T-cell (primary cell): Measurements from ENCODE around the gene C5AR1. TPM values are rescaled to one million over a fixed set of nuclear protein-coding genes. Genes with fewer than 3 reads are reported as not detected.
"Not testable (repeated sequence)": the region's sequence is repeated elsewhere in the genome, so short reads cannot be mapped to it uniquely, and the experiment has no call there.

Experiments
- ATAC-seq, 4 experiments: fragments of 200-7000 bp in 3 of 4; fragments of 150-1000 bp in 1 of 4; cut with Tn5 transposase; replicated peaks in 1 of 4; 1 replicate in 3 of 4; 2 replicates in 1 of 4; pipeline ENCODE4 v1.10.0; 2021; ENCODE audit warnings: moderate library complexity in 3 of 4, mild to moderate bottlenecking in 2 of 4, moderate number of reproducible peaks in 1 of 4
- CTCF ChIA-PET, 2 donors: fragments of 300-600 bp; sonication (Branson Sonifier 250); formaldehyde crosslinking; loops; one replicate each; lab custom pipeline; 2022; ENCODE audit warnings: antibody characterized with exemption in 2 of 2; lab: Charles Lee
- POLR2A ChIA-PET, 2 donors: fragments of 300-600 bp; sonication (Branson Sonifier 250); formaldehyde crosslinking; loops; one replicate each; lab custom pipeline; 2022; ENCODE audit warnings: antibody characterized with exemption in 2 of 2; lab: Charles Lee
- DNase-seq, 35 experiments: peaks; one replicate each; pipeline versions ENCODE4 v3.0.0 to v3.0.0-alpha.2; 2013 to 2023
- H3K27ac ChIP-seq: one replicate; pipeline ENCODE4 v1.5.1; 2013; ENCODE audit warnings: low read length
- H3K27me3 ChIP-seq, 2 experiments: replicated peaks in 1 of 2; 1 replicate in 1 of 2; 2 replicates in 1 of 2; pipeline versions ENCODE4 v1.6.1 to v1.7.0; 2013; ENCODE audit warnings: low read length in 1 of 2, mixed read lengths in 1 of 2; ENCODE audit not compliant: control insufficient read depth in 2 of 2, insufficient read depth in 2 of 2; ENCODE audit errors: extremely low read depth in 1 of 2
- H3K36me3 ChIP-seq, 2 donors: 1 replicate in 1 of 2; 2 replicates in 1 of 2; pipeline versions ENCODE4 v1.6.1 to v1.7.0; 2013; ENCODE audit warnings: low read length in 1 of 2; ENCODE audit not compliant: control insufficient read depth in 2 of 2, insufficient read depth in 1 of 2; ENCODE audit errors: extremely low read depth in 1 of 2
- H3K4me1 ChIP-seq, 2 experiments: 1 replicate in 1 of 2; 2 replicates in 1 of 2; pipeline versions ENCODE4 v1.6.1 to v1.7.0; 2013; ENCODE audit warnings: low read length in 2 of 2, mixed read lengths in 1 of 2; ENCODE audit not compliant: insufficient read depth in 2 of 2, control insufficient read depth in 1 of 2; ENCODE audit errors: extremely low read depth in 1 of 2
- H3K4me3 ChIP-seq, 2 donors: 1 replicate in 1 of 2; 2 replicates in 1 of 2; pipeline versions ENCODE4 v1.5.1 to v1.7.0; 2013; ENCODE audit warnings: mild to moderate bottlenecking in 2 of 2, low read length in 1 of 2, moderate library complexity in 1 of 2; ENCODE audit not compliant: control insufficient read depth in 1 of 2; ENCODE audit errors: extremely low read depth in 1 of 2
- H3K9me3 ChIP-seq: 2 replicates; pipeline ENCODE4 v1.7.0; 2013
- H3K27ac Mint-ChIP-seq, 2 donors: one replicate each; pipeline ENCODE4 v1.8.0; 2020 to 2021; ENCODE audit warnings: mild to moderate bottlenecking in 2 of 2, mixed read lengths in 2 of 2
- H3K27me3 Mint-ChIP-seq, 2 donors: one replicate each; pipeline ENCODE4 v1.8.0; 2021 to 2022; ENCODE audit warnings: mixed read lengths in 2 of 2
- H3K36me3 Mint-ChIP-seq: one replicate; pipeline ENCODE4 v1.8.0; 2021; ENCODE audit warnings: mixed read lengths
- H3K4me1 Mint-ChIP-seq, 3 donors: one replicate each; pipeline ENCODE4 v1.8.0; 2020 to 2022; ENCODE audit warnings: mixed read lengths in 3 of 3, mild to moderate bottlenecking in 1 of 3
- H3K4me3 Mint-ChIP-seq, 3 donors: one replicate each; pipeline ENCODE4 v1.8.0; 2020 to 2022; ENCODE audit warnings: mild to moderate bottlenecking in 3 of 3, mixed read lengths in 3 of 3, moderate library complexity in 3 of 3
- H3K9me3 Mint-ChIP-seq, 3 donors: one replicate each; pipeline ENCODE4 v1.8.0; 2020 to 2022; ENCODE audit warnings: mixed read lengths in 3 of 3
- WGBS: methylation state at CpG from one replicate; pipeline ENCODE4 v1.1.5; 2013; ENCODE audit warnings: missing lambda C conversion rate; ENCODE audit not compliant: insufficient coverage; 5-methylcytosine and 5-hydroxymethylcytosine counted together
- total RNA-seq, 35 experiments: library from RNA in 6 of 35; stranded (reverse) in 6 of 35; fragments of 120-200 nt in 1 of 35; gene quantifications; one replicate each; pipeline versions ENCODE4 v1.2.1 to v1.2.4 and lab custom pipeline; 2013 to 2026

C5AR1 gene
- total RNA-seq, 5 donors from 2014 or later (not counting 1 experiment from before 2014, with no cell fraction given) = 1.8 to 2.4 (median 2.2) TPM

DNA sequence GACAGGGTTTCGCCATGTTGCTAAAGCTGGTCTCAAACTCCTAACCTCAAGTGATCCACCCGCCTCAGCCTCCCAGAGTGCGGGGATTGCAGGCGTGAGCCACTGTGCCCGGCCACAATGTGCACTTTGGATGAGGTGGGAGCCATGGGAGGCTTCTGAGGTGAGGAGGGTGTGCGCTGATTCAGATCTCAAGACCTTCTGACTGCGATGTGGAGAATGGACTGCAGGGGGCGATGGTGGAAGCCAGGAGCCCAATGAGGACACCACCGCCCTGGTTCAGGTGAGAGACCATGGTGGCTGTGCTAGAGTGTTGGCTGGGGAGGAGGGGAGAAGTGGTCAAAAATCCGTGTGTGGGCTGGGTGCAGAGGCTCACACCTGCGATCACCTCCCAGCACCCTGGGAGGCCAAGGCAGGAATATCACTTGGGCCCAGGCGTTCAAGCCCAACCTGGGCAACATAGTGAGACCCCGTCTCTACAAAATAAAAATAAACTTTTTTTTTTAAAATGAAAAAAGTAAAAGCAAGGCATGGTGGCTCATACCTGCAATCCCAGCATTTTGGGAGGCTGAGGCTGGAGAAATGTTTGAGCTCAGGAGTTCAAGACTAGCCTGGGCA lies 29.4 kb upstream of the C5AR1 start:
- Histone ChIP-seq H3K36me3 (no peaks in the 10 kb centered on the region), H3K9me3 (no peaks in the 10 kb centered on the region), H3K4me1 (peaks cover 0 to 10% of the 10 kb centered on the region in 2 experiments), H3K4me3 (no peak overlapping the region), H3K27ac (no peak overlapping the region), H3K27me3 (no peaks in the 10 kb centered on the region)
- no peak overlapping the region for H3K27ac Mint-ChIP-seq
- ChIA-PET CTCF (interaction anchor here (0.7 kb wide), 2 partner anchors 13 to 304 kb away, joined by 3 read pairs; no protein-coding TSS in a partner anchor), POLR2A (interaction anchor here in 1 of 2 donors (0.6 kb wide), 1 partner anchor 132 kb away, joined by 4 read pairs; no protein-coding TSS in a partner anchor)
- DNase-seq (peak in 23 of 35 experiments; percentile 22 to 67 (median 46)), ATAC-seq (peak; percentile 48 to 69 (median 58))
- no peaks in the 10 kb centered on the region for H3K27me3 Mint-ChIP-seq
- H3K4me3 Mint-ChIP-seq = no peak overlapping the region
- H3K9me3 Mint-ChIP-seq = no peaks in the 10 kb centered on the region
- H3K36me3 Mint-ChIP-seq = no peaks in the 10 kb centered on the region
- WGBS = 77% methylated on average over 8 of the region's 13 CpGs
- peaks cover 8 to 22% (median 15%) of the 10 kb centered on the region in 3 donors for H3K4me1 Mint-ChIP-seq

DNA sequence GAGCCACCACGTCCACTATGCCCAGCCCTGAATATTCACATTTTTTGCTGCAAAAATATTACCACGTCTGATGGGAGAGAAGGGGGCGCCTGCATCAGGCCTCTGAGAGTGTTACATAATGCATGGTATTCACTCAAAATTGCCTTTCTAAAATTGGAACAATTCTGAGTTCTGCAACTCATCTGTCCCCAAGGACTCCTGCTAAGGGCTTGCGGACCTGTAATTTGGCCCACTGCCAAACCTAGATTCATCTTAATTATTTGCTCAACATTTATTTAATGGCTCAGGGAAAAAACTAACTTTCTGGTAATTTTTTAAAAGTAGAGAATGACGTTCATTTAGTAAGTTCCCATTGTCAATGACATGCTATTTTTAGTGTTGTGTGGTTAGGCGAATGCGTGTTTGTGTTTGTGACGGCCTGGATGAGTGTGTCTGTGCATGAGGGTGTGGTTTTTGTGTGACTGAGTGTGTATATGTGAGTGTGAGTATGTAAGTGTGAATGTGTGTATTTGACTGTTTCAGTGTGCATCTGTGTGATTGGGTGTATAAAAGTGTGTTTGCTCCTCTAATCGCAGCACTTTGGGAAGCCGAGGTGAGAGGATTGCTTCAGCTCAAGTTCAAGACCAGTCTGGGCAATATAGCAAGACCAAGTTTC lies 26.1 kb upstream of the C5AR1 start:
- no peaks in the 10 kb centered on the region for H3K9me3 ChIP-seq
- no peak for DNase-seq
- H3K27me3 ChIP-seq = no peaks in the 10 kb centered on the region
- no peak for ATAC-seq
- 70% methylated on average over 5 of the region's 10 CpGs for WGBS
- ChIA-PET CTCF (interaction anchor here (0.6 to 1.9 kb wide), 3 partner anchors 108 to 261 kb away, joined by 4 to 6 read pairs (median 5); no protein-coding TSS in a partner anchor), POLR2A (no interaction called here)
- H3K27me3 Mint-ChIP-seq = no peaks in the 10 kb centered on the region
- H3K36me3 Mint-ChIP-seq = no peaks in the 10 kb centered on the region
- no peak overlapping the region for H3K4me3 ChIP-seq
- no peak overlapping the region for H3K27ac ChIP-seq
- H3K4me3 Mint-ChIP-seq = no peak overlapping the region
- H3K36me3 ChIP-seq = no peaks in the 10 kb centered on the region
- no peak overlapping the region for H3K27ac Mint-ChIP-seq
- no peaks in the 10 kb centered on the region for H3K4me1 ChIP-seq
- peaks cover 4 to 14% (median 10%) of the 10 kb centered on the region in 3 donors for H3K4me1 Mint-ChIP-seq
- no peaks in the 10 kb centered on the region for H3K9me3 Mint-ChIP-seq

DNA sequence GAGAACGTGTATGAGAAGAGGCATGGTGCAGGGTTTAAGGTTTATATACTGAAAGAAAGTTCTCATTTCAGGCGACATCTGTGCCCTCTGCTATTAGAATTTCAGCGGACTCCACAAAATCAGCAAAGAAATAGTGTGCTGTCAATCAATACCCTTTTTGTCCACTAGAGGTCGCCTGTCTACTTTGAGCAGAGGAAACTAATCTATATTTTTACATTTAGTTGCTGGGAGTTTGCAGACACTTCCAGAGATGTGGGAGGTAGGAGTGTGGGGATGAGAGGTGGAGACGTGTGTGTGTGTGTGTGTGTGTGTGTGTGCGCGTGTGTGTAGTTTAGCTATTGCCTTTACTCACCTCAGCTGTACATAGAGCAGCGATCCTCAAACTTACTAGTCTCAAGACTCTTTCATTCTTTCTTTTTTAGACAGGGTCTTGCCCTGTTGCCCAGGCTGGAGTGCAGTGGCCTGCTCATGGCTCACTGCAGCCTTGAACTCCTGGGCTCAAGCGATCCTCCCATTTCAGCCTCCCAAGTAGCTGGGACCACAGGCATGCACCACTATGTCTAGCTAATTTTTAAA lies 25.2 kb upstream of the C5AR1 start:
- Mint-ChIP-seq H3K9me3 (no peaks in the 10 kb centered on the region), H3K4me3 (no peak overlapping the region), H3K27ac (no peak overlapping the region), H3K4me1 (peaks cover 6 to 14% (median 14%) of the 10 kb centered on the region in 3 donors), H3K27me3 (no peaks in the 10 kb centered on the region), H3K36me3 (no peaks in the 10 kb centered on the region)
- Histone ChIP-seq H3K36me3 (no peaks in the 10 kb centered on the region), H3K27me3 (no peaks in the 10 kb centered on the region), H3K4me3 (no peak overlapping the region), H3K9me3 (no peaks in the 10 kb centered on the region), H3K4me1 (no peaks in the 10 kb centered on the region), H3K27ac (no peak overlapping the region)
- ATAC-seq = peak in 1 of 4 experiments; percentile 58
- CTCF ChIA-PET = interaction anchor here in 1 of 2 donors (0.6 to 0.8 kb wide), 4 partner anchors 9 to 395 kb away, joined by 3 to 4 read pairs (median 4); no protein-coding TSS in a partner anchor
- POLR2A ChIA-PET = interaction anchor here in 1 of 2 donors (0.6 kb wide), 1 partner anchor 8 kb away, joined by 3 read pairs; no protein-coding TSS in a partner anchor
- 33% methylated on average over 1 of the region's 9 CpGs for WGBS
- peak in 16 of 35 experiments; percentile 9 to 84 (median 36) for DNase-seq

DNA sequence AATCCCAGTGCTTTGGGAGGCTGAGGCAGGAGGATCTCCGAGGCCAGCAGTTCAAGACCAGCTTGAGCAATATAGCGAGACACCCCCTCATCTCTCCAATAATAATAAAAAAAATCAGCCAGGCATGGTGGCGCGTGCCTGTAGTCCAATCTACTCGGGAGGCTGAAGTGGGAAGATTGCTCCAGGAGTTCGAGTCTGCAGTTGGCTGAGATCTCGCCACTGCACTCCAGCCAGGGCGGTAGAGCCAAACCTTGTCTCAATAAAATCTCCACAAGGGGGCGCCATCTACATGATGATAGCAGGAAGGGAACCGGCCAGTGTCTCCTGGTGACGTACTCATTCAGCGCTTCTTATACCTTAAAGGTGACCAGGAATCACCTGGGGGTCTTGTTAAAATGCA lies 13.6 kb upstream of the C5AR1 start:
- CTCF ChIA-PET = interaction anchor here in 1 of 2 donors (0.7 to 3.5 kb wide), 2 partner anchors 46 to 95 kb away, joined by 4 to 23 read pairs; no protein-coding TSS in a partner anchor
- Histone ChIP-seq H3K36me3 (no peaks in the 10 kb centered on the region), H3K27me3 (no peaks in the 10 kb centered on the region), H3K4me3 (no peak overlapping the region), H3K4me1 (peaks cover 0 to 9% of the 10 kb centered on the region in 2 experiments), H3K27ac (no peak overlapping the region), H3K9me3 (no peaks in the 10 kb centered on the region)
- H3K27me3 Mint-ChIP-seq = no peaks in the 10 kb centered on the region
- ATAC-seq (peak; percentile 73 to 91 (median 82)), DNase-seq (peak; percentile 19 to 90 (median 63))
- H3K36me3 Mint-ChIP-seq = no peaks in the 10 kb centered on the region
- POLR2A ChIA-PET = interaction anchor here in 1 of 2 donors (0.6 kb wide), 1 partner anchor 153 kb away, joined by 3 read pairs; no protein-coding TSS in a partner anchor
- WGBS = 8% methylated on average over 7 of the region's 12 CpGs
- H3K4me3 Mint-ChIP-seq = no peak overlapping the region
- no peak overlapping the region for H3K27ac Mint-ChIP-seq
- no peaks in the 10 kb centered on the region for H3K9me3 Mint-ChIP-seq
- peaks cover 4 to 13% (median 9%) of the 10 kb centered on the region in 3 donors for H3K4me1 Mint-ChIP-seq

DNA sequence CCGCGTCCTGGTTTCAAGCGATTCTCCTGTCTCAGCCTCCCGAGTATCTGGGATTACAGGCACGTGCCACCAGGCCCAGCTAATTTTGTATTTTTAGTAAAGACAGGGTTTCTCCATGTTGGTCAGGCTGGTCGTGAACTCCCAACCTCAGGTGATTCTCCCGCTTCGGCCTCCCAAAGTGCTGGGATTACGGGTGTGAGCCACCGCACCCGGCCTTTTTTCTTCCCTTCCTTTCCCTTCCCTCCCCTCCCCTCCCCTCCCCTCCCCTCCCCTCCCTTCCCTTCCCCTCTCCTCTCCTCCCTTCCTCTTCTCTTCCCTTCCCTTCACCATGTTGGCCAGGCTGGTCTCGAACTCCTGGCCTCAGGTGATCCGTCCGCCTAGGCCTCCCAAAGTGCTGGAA lies 8.8 kb upstream of the C5AR1 start:
- CTCF ChIA-PET, ATAC-seq, DNase-seq, POLR2A ChIA-PET, H3K27ac ChIP-seq, H3K9me3 Mint-ChIP-seq, H3K27ac Mint-ChIP-seq, H3K9me3 ChIP-seq, H3K27me3 Mint-ChIP-seq, H3K36me3 Mint-ChIP-seq, H3K4me3 ChIP-seq, H3K36me3 ChIP-seq, H3K4me3 Mint-ChIP-seq, H3K27me3 ChIP-seq: not testable (repeated sequence)
- WGBS = 94% methylated on average over 4 of the region's 14 CpGs
- H3K4me1 Mint-ChIP-seq = peaks cover 12 to 20% (median 17%) of the 10 kb centered on the region in 3 donors
- peaks cover 0 to 16% of the 10 kb centered on the region in 2 experiments for H3K4me1 ChIP-seq

DNA sequence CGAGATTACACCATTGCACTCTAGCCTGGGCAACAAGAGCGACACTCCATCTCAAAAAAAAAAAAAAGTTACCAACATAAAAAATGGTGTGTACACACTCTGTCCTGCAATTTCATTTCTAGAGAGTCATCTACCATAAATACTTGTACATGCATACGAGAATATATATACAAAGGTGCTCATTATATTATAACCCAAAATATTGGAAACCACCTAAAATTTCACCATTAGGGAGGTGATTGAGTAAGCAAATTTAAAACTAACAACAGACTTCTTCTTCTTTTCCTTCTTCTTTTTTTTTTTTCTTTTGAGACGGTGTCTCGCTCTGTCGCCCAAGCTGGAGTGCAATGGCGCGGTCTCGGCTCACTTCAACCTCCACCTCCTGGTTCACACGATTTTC lies 7.4 kb upstream of the C5AR1 start:
- no peak overlapping the region for H3K4me3 Mint-ChIP-seq
- H3K27me3 ChIP-seq = peaks cover 0 to 6% of the 10 kb centered on the region in 2 experiments
- H3K4me3 ChIP-seq = no peak overlapping the region
- no peaks in the 10 kb centered on the region for H3K9me3 Mint-ChIP-seq
- H3K27ac ChIP-seq = no peak overlapping the region
- ATAC-seq = no peak
- ChIA-PET POLR2A (no interaction called here), CTCF (interaction anchor here in 1 of 2 donors (1.1 kb wide), 1 partner anchor 126 kb away, joined by 4 read pairs; no protein-coding TSS in a partner anchor)
- WGBS = 85% methylated on average over 4 of the region's 10 CpGs
- no peaks in the 10 kb centered on the region for H3K36me3 Mint-ChIP-seq
- H3K9me3 ChIP-seq = no peaks in the 10 kb centered on the region
- DNase-seq = no peak
- H3K27me3 Mint-ChIP-seq = peaks cover 9 to 13% of the 10 kb centered on the region in 2 donors
- H3K27ac Mint-ChIP-seq = no peak overlapping the region
- H3K4me1 Mint-ChIP-seq = peaks cover 6 to 15% (median 9%) of the 10 kb centered on the region in 3 donors
- no peaks in the 10 kb centered on the region for H3K36me3 ChIP-seq
- peaks cover 0 to 12% of the 10 kb centered on the region in 2 experiments for H3K4me1 ChIP-seq
